Fibroblast of villous mesenchyme (primary cell): ENCODE data around the gene AATF. TPM values are rescaled to one million over a fixed set of nuclear protein-coding genes. Genes with fewer than 3 reads are reported as not detected.

Experiments used
- DNase-seq: peaks from one replicate; pipeline ENCODE4 v3.0.0-alpha.2; 2010; ENCODE audit warnings: low read depth
- H3K4me3 ChIP-seq: 2 replicates; pipeline ENCODE4 v1.5.1; 2011; ENCODE audit warnings: low read depth, mild to moderate bottlenecking, low read length
- CTCF ChIP-seq: IDR thresholded peaks from 2 replicates; pipeline ENCODE4 v1.5.1; 2012; ENCODE audit warnings: low read depth, mild to moderate bottlenecking, low read length; ENCODE audit not compliant: insufficient read depth
- total RNA-seq: library from RNA; depleted of rRNA; stranded (reverse); fragments of >200 nt; gene quantifications from 2 replicates; pipeline ENCODE4 v1.2.3, GENCODE V29; 2012

The AATF gene
- 22.5 and 24.2 TPM in 2 replicates for total RNA-seq

GRCh38 chr17:36948717-36949460 is at the start of gene AATF:
Gene AATF (plus strand): TSS chr17:36948954. CDS start chr17:36949126, 172 bp downstream.
- no peak for TF ChIP-seq CTCF
- H3K4me3 ChIP-seq, result peak within 1 kb of the TSS; percentile 79
- DNase-seq, result peak; percentile 96

GRCh38 chr17:36899250-36900159 is 49.2 kb upstream of the AATF start:
- no peak for TF ChIP-seq CTCF
- DNase-seq, result no peak
- no peak overlapping the region for H3K4me3 ChIP-seq

GRCh38 chr17:36900160-36900512 is 48.6 kb upstream of the AATF start:
- no peak overlapping the region for H3K4me3 ChIP-seq
- DNase-seq, result no peak
- no peak for TF ChIP-seq CTCF

GRCh38 chr17:36901506-36901905 is 47.2 kb upstream of the AATF start:
- TF ChIP-seq CTCF, result no peak
- H3K4me3 ChIP-seq, result no peak overlapping the region
- peak; percentile 9 for DNase-seq

- H3K4me3 ChIP-seq, result no peak overlapping the region
- DNase-seq, result no peak
- TF ChIP-seq CTCF, result no peak
These were observed 41.3 kb upstream of the AATF start for GRCh38 chr17:36907407-36907806.

- no peak for TF ChIP-seq CTCF
- H3K4me3 ChIP-seq, result no peak overlapping the region
- DNase-seq, result no peak
These were observed 38.2 kb upstream of the AATF start for GRCh38 chr17:36910513-36910912.
